ENCODE data around the gene PTPRT.

PTPRT gene

GRCh38 chr20:43210901-43211300 lies 21.2 kb upstream of the PTPRT start:
- DNase-seq (ENCODE audit: low read depth, low spot score) = no peak
- Histone ChIP-seq H3K27ac (no peak overlapping the region), H3K9ac (ENCODE audit: insufficient read length) (no peak overlapping the region), H3K4me3 (no peak overlapping the region), H3K9me3 (ENCODE audit: low read depth, low read length) (no peaks in the 10 kb centered on the region), H3K36me3 (ENCODE audit: insufficient read depth, low read length) (no peaks in the 10 kb centered on the region)
- TF ChIP-seq EZH2 (IDR thresholded peaks at IDR 0.05) (no peak), FOXP2 (optimal IDR thresholded peaks at IDR 0.05; ENCODE audit: control extremely low read depth, extremely low read length, insufficient read depth) (no peak), POLR2AphosphoS5 (IDR thresholded peaks at IDR 0.05; ENCODE audit: borderline replicate concordance, low read depth, low read length) (no peak)

- Histone ChIP-seq H3K9ac (ENCODE audit: insufficient read length) (no peak overlapping the region), H3K4me3 (no peak overlapping the region), H3K36me3 (ENCODE audit: insufficient read depth, low read length) (no peaks in the 10 kb centered on the region), H3K27ac (no peak overlapping the region), H3K9me3 (ENCODE audit: low read depth, low read length) (no peaks in the 10 kb centered on the region)
- DNase-seq (ENCODE audit: low read depth, low spot score) = no peak
- TF ChIP-seq FOXP2 (optimal IDR thresholded peaks at IDR 0.05; ENCODE audit: control extremely low read depth, extremely low read length, insufficient read depth) (no peak), POLR2AphosphoS5 (IDR thresholded peaks at IDR 0.05; ENCODE audit: borderline replicate concordance, low read depth, low read length) (no peak), EZH2 (IDR thresholded peaks at IDR 0.05) (no peak)
Measured at GRCh38 chr20:43209831-43210230, 20.1 kb upstream of the PTPRT start.

DNA sequence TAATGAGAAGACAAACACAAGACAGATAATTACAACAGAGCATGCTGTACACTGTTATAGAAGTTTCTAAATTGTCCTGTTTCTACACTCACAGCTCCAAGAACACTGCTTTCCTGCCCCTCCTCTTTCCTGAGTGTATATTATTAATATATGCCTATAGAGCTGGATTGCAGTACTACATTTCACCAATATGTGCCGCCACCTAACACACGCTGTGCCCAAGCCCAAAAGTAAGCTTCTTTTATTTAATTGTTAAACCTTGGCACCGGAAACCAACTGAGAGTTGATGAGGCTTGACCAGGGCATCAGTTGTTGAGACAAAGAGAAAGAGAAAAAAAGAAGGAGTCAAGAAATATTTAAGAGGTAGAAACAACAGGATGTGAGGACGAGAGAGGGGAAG lies 16.0 kb upstream of the PTPRT start:
- H3K9me3 ChIP-seq (ENCODE audit: low read depth, low read length) = no peaks in the 10 kb centered on the region
- no peaks in the 10 kb centered on the region for H3K36me3 ChIP-seq (ENCODE audit: insufficient read depth, low read length)
- no peak overlapping the region for H3K27ac ChIP-seq
- DNase-seq (ENCODE audit: low read depth, low spot score) = no peak
- TF ChIP-seq FOXP2 (optimal IDR thresholded peaks at IDR 0.05; ENCODE audit: control extremely low read depth, extremely low read length, insufficient read depth) (no peak), POLR2AphosphoS5 (IDR thresholded peaks at IDR 0.05; ENCODE audit: borderline replicate concordance, low read depth, low read length) (no peak), EZH2 (IDR thresholded peaks at IDR 0.05) (no peak)
- H3K9ac ChIP-seq (ENCODE audit: insufficient read length) = no peak overlapping the region
- no peak overlapping the region for H3K4me3 ChIP-seq

- Histone ChIP-seq H3K9ac (ENCODE audit: insufficient read length) (no peak overlapping the region), H3K9me3 (ENCODE audit: low read depth, low read length) (no peaks in the 10 kb centered on the region), H3K4me3 (no peak overlapping the region), H3K36me3 (ENCODE audit: insufficient read depth, low read length) (no peaks in the 10 kb centered on the region), H3K27ac (no peak overlapping the region)
- TF ChIP-seq EZH2 (IDR thresholded peaks at IDR 0.05) (no peak), FOXP2 (optimal IDR thresholded peaks at IDR 0.05; ENCODE audit: control extremely low read depth, extremely low read length, insufficient read depth) (no peak), POLR2AphosphoS5 (IDR thresholded peaks at IDR 0.05; ENCODE audit: borderline replicate concordance, low read depth, low read length) (no peak)
- no peak for DNase-seq (ENCODE audit: low read depth, low spot score)
Measured at GRCh38 chr20:43202100-43202499, 12.4 kb upstream of the PTPRT start.

DNA sequence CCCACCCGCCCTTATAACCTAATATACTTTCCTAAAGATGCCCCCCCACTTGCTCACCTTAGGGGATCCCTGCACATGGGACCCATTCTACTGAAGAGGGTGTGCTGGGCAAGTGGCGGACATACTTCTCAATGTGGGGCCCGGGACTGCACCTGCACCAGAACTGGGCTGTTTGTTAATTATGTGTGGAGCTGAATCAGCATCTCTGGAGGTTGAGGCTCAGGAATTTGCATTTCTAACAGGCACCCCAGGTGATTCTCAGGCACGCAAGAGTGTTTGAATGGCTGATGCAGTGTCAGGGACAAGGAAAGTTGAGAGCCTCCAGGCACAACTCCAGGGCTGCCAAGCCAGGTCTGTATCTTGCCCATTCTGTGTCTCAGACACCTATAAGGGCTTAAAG lies 8.9 kb upstream of the PTPRT start:
- Histone ChIP-seq H3K27ac (no peak overlapping the region), H3K36me3 (ENCODE audit: insufficient read depth, low read length) (no peaks in the 10 kb centered on the region), H3K9ac (ENCODE audit: insufficient read length) (no peak overlapping the region), H3K4me3 (no peak overlapping the region), H3K9me3 (ENCODE audit: low read depth, low read length) (no peaks in the 10 kb centered on the region)
- TF ChIP-seq EZH2 (IDR thresholded peaks at IDR 0.05) = no peak
- no peak for TF ChIP-seq FOXP2 (optimal IDR thresholded peaks at IDR 0.05; ENCODE audit: control extremely low read depth, extremely low read length, insufficient read depth)
- no peak for TF ChIP-seq POLR2AphosphoS5 (IDR thresholded peaks at IDR 0.05; ENCODE audit: borderline replicate concordance, low read depth, low read length)
- no peak for DNase-seq (ENCODE audit: low read depth, low spot score)

DNA sequence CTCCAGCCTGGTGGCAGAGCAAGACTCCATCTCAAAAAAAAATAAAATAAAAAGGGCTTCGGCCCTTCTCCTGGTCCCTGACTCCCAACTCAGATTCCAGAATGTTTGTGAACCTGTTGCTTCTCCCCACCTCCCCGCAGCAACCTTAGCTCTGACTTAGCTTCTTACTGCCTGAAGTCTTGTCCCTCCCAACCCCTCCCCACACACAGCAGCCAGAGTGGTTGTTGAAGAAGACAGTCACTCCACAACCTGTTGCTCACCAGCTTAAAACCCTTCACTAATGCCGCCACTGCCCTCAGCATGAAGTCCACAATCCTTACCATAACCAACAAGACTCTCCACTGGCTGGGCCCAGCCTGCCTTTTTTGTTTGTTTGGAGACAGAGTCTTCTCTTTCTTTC lies 6.5 kb upstream of the PTPRT start:
- Histone ChIP-seq H3K4me3 (no peak overlapping the region), H3K9ac (ENCODE audit: insufficient read length) (no peak overlapping the region), H3K27ac (no peak overlapping the region), H3K9me3 (ENCODE audit: low read depth, low read length) (no peaks in the 10 kb centered on the region), H3K36me3 (ENCODE audit: insufficient read depth, low read length) (no peaks in the 10 kb centered on the region)
- no peak for DNase-seq (ENCODE audit: low read depth, low spot score)
- TF ChIP-seq EZH2 (IDR thresholded peaks at IDR 0.05) = no peak
- TF ChIP-seq FOXP2 (optimal IDR thresholded peaks at IDR 0.05; ENCODE audit: control extremely low read depth, extremely low read length, insufficient read depth) = no peak

- no peak for DNase-seq (ENCODE audit: low read depth, low spot score)
- no peak for TF ChIP-seq POLR2AphosphoS5 (IDR thresholded peaks at IDR 0.05; ENCODE audit: borderline replicate concordance, low read depth, low read length)
- TF ChIP-seq EZH2 (IDR thresholded peaks at IDR 0.05) = no peak
- no peak for TF ChIP-seq FOXP2 (optimal IDR thresholded peaks at IDR 0.05; ENCODE audit: control extremely low read depth, extremely low read length, insufficient read depth)
- Histone ChIP-seq H3K9me3 (ENCODE audit: low read depth, low read length) (no peaks in the 10 kb centered on the region), H3K4me3 (no peak overlapping the region), H3K9ac (ENCODE audit: insufficient read length) (no peak overlapping the region), H3K36me3 (ENCODE audit: insufficient read depth, low read length) (no peaks in the 10 kb centered on the region), H3K27ac (no peak overlapping the region)
Measured at GRCh38 chr20:43194137-43194536, 4.4 kb upstream of the PTPRT start.

- H3K9me3 ChIP-seq (ENCODE audit: low read depth, low read length) = no peaks in the 10 kb centered on the region
- DNase-seq (ENCODE audit: low read depth, low spot score) = no peak
- TF ChIP-seq FOXP2 (optimal IDR thresholded peaks at IDR 0.05; ENCODE audit: control extremely low read depth, extremely low read length, insufficient read depth) = no peak
- no peak for TF ChIP-seq POLR2AphosphoS5 (IDR thresholded peaks at IDR 0.05; ENCODE audit: borderline replicate concordance, low read depth, low read length)
- no peak for TF ChIP-seq EZH2 (IDR thresholded peaks at IDR 0.05)
- H3K9ac ChIP-seq (ENCODE audit: insufficient read length) = no peak overlapping the region
- no peak overlapping the region for H3K4me3 ChIP-seq
- no peak overlapping the region for H3K27ac ChIP-seq
- H3K36me3 ChIP-seq (ENCODE audit: insufficient read depth, low read length) = no peaks in the 10 kb centered on the region
Measured at GRCh38 chr20:43193443-43193842, 3.7 kb upstream of the PTPRT start.
